T-helper 1 cell treated with Interleukin-12 subunit alpha and Interleukin-12 subunit beta and Interleukin-4 antibody, amounts not matched to agents 30 μg/mL and 1 μg/mL, for 36 hours (primary cell): Measurements from ENCODE around the gene KLF1.
A peak's percentile ranks its signal among the peaks of the same experiment; 100 is the strongest.
"Not testable (repeated sequence)": the region's sequence is repeated elsewhere in the genome, so short reads cannot be mapped to it uniquely, and the experiment has no call there.

Experiments
- H3K27ac Mint-ChIP-seq: one replicate; pipeline ENCODE4 v1.8.0; 2021; ENCODE audit warnings: mild to moderate bottlenecking, mixed read lengths
- H3K27me3 Mint-ChIP-seq: one replicate; pipeline ENCODE4 v1.8.0; 2021; ENCODE audit warnings: low read depth, mixed read lengths
- H3K36me3 Mint-ChIP-seq: one replicate; pipeline ENCODE4 v1.8.0; 2021; ENCODE audit warnings: low read depth, mixed read lengths
- H3K4me1 Mint-ChIP-seq: one replicate; pipeline ENCODE4 v1.8.0; 2021; ENCODE audit warnings: low read depth, mixed read lengths
- H3K4me3 Mint-ChIP-seq: one replicate; pipeline ENCODE4 v1.8.0; 2021; ENCODE audit warnings: mild to moderate bottlenecking, moderate library complexity, mixed read lengths
- H3K9me3 Mint-ChIP-seq: one replicate; pipeline ENCODE4 v1.8.0; 2021; ENCODE audit warnings: mixed read lengths

The KLF1 gene

GRCh38 chr19:12913011-12913561 lies 26.1 kb upstream of the KLF1 start:
- Mint-ChIP-seq H3K9me3 (no peaks in the 10 kb centered on the region), H3K27ac (no peak overlapping the region), H3K36me3 (peaks cover 3% of the 10 kb centered on the region), H3K4me1 (peaks cover 15% of the 10 kb centered on the region), H3K4me3 (no peak overlapping the region), H3K27me3 (no peaks in the 10 kb centered on the region)

GRCh38 chr19:12912571-12912970 lies 25.6 kb upstream of the KLF1 start:
- Mint-ChIP-seq H3K9me3 (no peaks in the 10 kb centered on the region), H3K36me3 (peaks cover 3% of the 10 kb centered on the region), H3K27me3 (no peaks in the 10 kb centered on the region), H3K4me1 (peaks cover 15% of the 10 kb centered on the region), H3K27ac (no peak overlapping the region), H3K4me3 (no peak overlapping the region)

GRCh38 chr19:12907166-12907565 lies 20.2 kb upstream of the KLF1 start:
- Mint-ChIP-seq H3K36me3 (peaks cover under 1% of the 10 kb centered on the region), H3K27me3 (no peaks in the 10 kb centered on the region), H3K27ac (no peak overlapping the region), H3K4me1 (no peaks in the 10 kb centered on the region), H3K4me3 (no peak overlapping the region), H3K9me3 (no peaks in the 10 kb centered on the region)

GRCh38 chr19:12899891-12900518 lies 13.0 kb upstream of the KLF1 start:
- no peak overlapping the region for H3K4me3 Mint-ChIP-seq
- peaks cover 4% of the 10 kb centered on the region for H3K36me3 Mint-ChIP-seq
- no peak overlapping the region for H3K27ac Mint-ChIP-seq
- H3K4me1 Mint-ChIP-seq: peaks cover 7% of the 10 kb centered on the region
- no peaks in the 10 kb centered on the region for H3K27me3 Mint-ChIP-seq
- H3K9me3 Mint-ChIP-seq: no peaks in the 10 kb centered on the region

- peaks cover 14% of the 10 kb centered on the region for H3K36me3 Mint-ChIP-seq
- H3K4me1 Mint-ChIP-seq: peaks cover 12% of the 10 kb centered on the region
- no peaks in the 10 kb centered on the region for H3K9me3 Mint-ChIP-seq
Measured at GRCh38 chr19:12896460-12896859, 9.5 kb upstream of the KLF1 start.

GRCh38 chr19:12893582-12893981 lies 6.6 kb upstream of the KLF1 start:
- H3K27ac Mint-ChIP-seq: no peak overlapping the region
- no peaks in the 10 kb centered on the region for H3K9me3 Mint-ChIP-seq
- H3K4me3 Mint-ChIP-seq: peak overlapping the region; percentile 50
- peaks cover 17% of the 10 kb centered on the region for H3K4me1 Mint-ChIP-seq
- peaks cover 18% of the 10 kb centered on the region for H3K36me3 Mint-ChIP-seq
- no peaks in the 10 kb centered on the region for H3K27me3 Mint-ChIP-seq

More at GRCh38 chr19:12896460-12896859, 9.5 kb upstream of the KLF1 start:
- Mint-ChIP-seq H3K27me3 (no peaks in the 10 kb centered on the region), H3K4me3 (no peak overlapping the region), H3K27ac (no peak overlapping the region)

- H3K36me3 Mint-ChIP-seq: peaks cover 18% of the 10 kb centered on the region
- peak overlapping the region; percentile 84 for H3K4me3 Mint-ChIP-seq
- H3K27me3 Mint-ChIP-seq: no peaks in the 10 kb centered on the region
- no peaks in the 10 kb centered on the region for H3K9me3 Mint-ChIP-seq
- H3K4me1 Mint-ChIP-seq: peaks cover 12% of the 10 kb centered on the region
- H3K27ac Mint-ChIP-seq: peak overlapping the region; percentile 70
Measured at GRCh38 chr19:12891553-12892021, 4.6 kb upstream of the KLF1 start.

GRCh38 chr19:12890787-12891552 lies 4.0 kb upstream of the KLF1 start, which contains the start of gene GCDH:
TSS of gene GCDH (plus strand) at chr19:12891160. CDS start at chr19:12891305, 145 bp downstream.
- no peaks in the 10 kb centered on the region for H3K27me3 Mint-ChIP-seq
- H3K27ac Mint-ChIP-seq: peak within 1 kb of the TSS; percentile 70
- peaks cover 14% of the 10 kb centered on the region for H3K4me1 Mint-ChIP-seq
- peaks cover 18% of the 10 kb centered on the region for H3K36me3 Mint-ChIP-seq
- peak within 1 kb of the TSS; percentile 84 for H3K4me3 Mint-ChIP-seq
- no peaks in the 10 kb centered on the region for H3K9me3 Mint-ChIP-seq

- Mint-ChIP-seq H3K4me1 (peaks cover 14% of the 10 kb centered on the region), H3K27ac (peak overlapping the region; percentile 70), H3K4me3 (peak overlapping the region; percentile 84), H3K36me3 (peaks cover 17% of the 10 kb centered on the region)
- H3K9me3 Mint-ChIP-seq, H3K27me3 Mint-ChIP-seq: not testable (repeated sequence)
Measured at GRCh38 chr19:12890299-12890786, 3.3 kb upstream of the KLF1 start.

GRCh38 chr19:12888006-12888603 lies 1.1 kb upstream of the KLF1 start:
- Mint-ChIP-seq H3K27me3 (no peaks in the 10 kb centered on the region), H3K9me3 (no peaks in the 10 kb centered on the region), H3K4me3 (no peak overlapping the region), H3K36me3 (peaks cover 4% of the 10 kb centered on the region), H3K4me1 (peaks cover 19% of the 10 kb centered on the region), H3K27ac (no peak overlapping the region)

GRCh38 chr19:12886651-12886968 lies 391 bp downstream of the KLF1 start:
- peak overlapping the region; percentile 41 for H3K27ac Mint-ChIP-seq
- peaks cover 4% of the 10 kb centered on the region for H3K36me3 Mint-ChIP-seq
- H3K4me3 Mint-ChIP-seq: peak overlapping the region; percentile 56
- no peaks in the 10 kb centered on the region for H3K27me3 Mint-ChIP-seq
- peaks cover 22% of the 10 kb centered on the region for H3K4me1 Mint-ChIP-seq
- H3K9me3 Mint-ChIP-seq: no peaks in the 10 kb centered on the region

- Mint-ChIP-seq H3K27me3 (no peaks in the 10 kb centered on the region), H3K4me3 (peak overlapping the region; percentile 56), H3K4me1 (peaks cover 21% of the 10 kb centered on the region), H3K36me3 (peaks cover 1% of the 10 kb centered on the region), H3K9me3 (no peaks in the 10 kb centered on the region), H3K27ac (peak overlapping the region; percentile 41)
Measured at GRCh38 chr19:12885749-12886650, 1.0 kb downstream of the KLF1 start.

GRCh38 chr19:12884926-12885748 lies 1.9 kb downstream of the KLF1 start:
- H3K27me3 Mint-ChIP-seq: no peaks in the 10 kb centered on the region
- no peaks in the 10 kb centered on the region for H3K36me3 Mint-ChIP-seq
- no peaks in the 10 kb centered on the region for H3K9me3 Mint-ChIP-seq
- peak overlapping the region; percentile 90 for H3K4me3 Mint-ChIP-seq
- H3K4me1 Mint-ChIP-seq: peaks cover 22% of the 10 kb centered on the region
- peak overlapping the region; percentile 86 for H3K27ac Mint-ChIP-seq
